Islet precursor cell (in vitro differentiated cells): Measurements from ENCODE around the gene AQP6.

Source experiments
- DNase-seq: peaks from one replicate; pipeline ENCODE4 v3.0.0-alpha.2; 2018

The AQP6 gene

DNA sequence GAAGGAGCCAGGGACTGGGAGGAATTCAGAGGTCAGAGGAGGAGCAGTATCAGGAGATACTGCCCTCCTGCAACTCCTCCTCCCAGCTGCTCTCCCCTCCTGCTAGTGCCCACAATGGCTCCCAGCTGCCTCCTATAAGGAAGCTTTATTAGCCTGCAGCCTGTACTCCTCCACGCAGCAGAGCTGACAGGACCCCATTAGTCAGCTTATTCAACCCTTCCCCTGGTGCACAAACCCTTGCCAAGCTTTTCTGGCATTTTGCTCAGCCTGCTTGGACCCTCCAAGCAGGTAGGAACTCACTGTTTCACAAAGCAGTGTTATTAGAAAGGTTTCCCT lies 29.2 kb upstream of the AQP6 start:
- DNase-seq = no peak

DNA sequence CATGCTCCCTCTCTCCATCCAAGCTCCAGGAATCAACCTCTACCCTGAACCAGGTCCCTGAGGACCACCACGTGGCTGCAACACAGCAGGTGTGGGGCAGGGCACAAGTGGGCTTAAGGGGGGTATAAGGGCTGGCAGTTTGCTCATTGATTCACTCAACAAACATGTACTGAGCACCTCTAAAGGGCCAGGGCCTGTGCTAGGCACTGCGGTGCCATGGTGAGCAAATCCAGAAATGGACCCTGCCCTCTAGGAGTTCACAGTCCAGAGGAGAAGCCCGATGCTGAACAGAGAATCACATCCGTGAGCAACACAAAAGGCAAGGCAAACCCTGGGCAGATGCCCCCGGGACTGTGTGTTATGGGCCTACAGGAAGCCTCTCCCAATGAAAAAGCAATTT lies 28.7 kb upstream of the AQP6 start:
- DNase-seq = no peak

DNA sequence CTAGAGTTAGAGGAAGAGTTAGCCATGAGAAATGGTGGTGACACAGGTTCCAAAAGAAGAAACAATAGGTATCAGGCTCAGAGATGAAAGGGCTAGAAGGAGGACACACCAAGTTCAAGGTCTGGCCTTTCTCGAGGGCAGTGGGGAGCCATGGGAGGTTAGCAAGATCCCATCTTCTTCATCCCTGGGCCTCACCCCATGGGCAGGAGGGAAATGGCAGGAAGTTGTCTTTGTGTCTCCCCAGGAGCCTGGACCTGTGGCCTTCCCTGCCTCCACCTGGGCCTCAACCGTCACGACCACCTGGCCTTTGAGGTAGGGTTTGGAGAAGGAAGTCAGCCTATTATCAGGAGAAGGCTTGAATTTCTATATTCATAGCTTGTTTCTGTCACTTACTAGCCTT lies 28.0 kb upstream of the AQP6 start:
- no peak for DNase-seq

DNA sequence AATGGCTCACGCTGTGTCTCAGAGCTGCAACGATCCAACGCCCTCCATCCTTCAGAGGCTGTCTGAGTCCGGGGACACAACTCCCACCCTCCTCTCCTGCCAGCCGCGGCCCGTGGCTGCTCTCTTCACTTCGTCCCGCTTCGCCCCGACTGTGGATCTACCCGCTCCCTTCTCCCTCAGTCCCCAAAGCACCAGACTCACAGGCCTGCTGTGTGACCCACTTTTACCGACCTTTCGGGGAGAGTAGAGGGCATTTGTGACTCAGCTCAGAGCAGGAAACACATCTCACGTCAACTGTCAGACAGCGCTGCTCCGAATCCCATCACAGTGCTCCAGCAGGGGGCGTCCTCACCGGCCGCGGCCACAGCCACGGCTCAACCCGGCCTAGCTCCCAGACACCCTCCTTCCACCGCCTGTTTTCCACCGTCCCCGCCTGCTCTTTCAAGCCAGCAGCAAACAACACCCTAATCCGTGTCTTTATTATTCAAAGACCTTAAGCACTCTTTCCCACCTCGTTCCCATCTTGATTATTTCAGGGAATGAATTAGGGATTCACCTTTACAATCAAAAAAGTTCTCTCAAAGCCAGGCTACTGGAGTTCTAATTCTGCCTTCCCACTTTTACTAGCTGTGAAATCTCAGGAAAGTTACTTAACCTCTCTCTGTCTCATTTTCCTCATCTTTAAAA lies 27.2 kb upstream of the AQP6 start:
- DNase-seq = peak; percentile 96

DNA sequence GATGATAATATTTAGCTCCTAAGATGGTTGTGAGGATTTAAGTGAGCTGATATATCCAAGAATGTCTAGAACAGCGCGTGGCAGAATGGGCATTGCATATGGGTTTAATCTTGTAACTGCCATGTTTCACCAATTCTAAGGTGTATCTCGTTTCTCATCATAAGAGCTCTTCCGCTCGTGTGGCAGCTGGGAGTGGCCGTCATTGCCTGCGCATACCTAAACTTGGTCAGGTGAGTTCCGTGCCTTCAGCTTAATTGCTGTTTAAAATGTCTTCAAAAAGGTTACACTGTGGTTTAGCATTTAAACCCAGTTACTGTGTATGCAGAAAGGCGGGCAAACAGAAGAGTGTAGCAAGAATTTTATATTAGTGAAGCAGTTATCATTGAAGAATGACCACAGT lies 26.7 kb upstream of the AQP6 start:
- no peak for DNase-seq

DNA sequence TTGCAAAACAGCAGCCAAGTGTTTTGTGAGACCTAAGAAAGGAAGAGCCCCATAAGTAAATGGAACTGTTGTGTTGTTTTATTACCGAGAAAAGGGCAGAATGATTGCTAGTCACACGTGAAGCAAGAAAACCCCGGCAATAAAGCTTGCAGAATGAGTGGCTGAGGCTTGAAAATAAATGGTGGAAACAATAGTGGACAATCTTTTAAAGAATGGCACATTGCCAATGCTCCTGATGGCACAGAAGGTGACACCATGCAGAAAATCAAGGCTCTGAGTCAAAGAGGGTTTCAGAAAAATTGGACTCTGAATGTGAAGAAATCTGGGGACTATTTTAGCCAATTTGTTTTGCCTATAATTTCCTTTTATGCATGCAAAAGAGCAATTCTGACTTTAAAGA lies 26.2 kb upstream of the AQP6 start:
- DNase-seq = no peak

DNA sequence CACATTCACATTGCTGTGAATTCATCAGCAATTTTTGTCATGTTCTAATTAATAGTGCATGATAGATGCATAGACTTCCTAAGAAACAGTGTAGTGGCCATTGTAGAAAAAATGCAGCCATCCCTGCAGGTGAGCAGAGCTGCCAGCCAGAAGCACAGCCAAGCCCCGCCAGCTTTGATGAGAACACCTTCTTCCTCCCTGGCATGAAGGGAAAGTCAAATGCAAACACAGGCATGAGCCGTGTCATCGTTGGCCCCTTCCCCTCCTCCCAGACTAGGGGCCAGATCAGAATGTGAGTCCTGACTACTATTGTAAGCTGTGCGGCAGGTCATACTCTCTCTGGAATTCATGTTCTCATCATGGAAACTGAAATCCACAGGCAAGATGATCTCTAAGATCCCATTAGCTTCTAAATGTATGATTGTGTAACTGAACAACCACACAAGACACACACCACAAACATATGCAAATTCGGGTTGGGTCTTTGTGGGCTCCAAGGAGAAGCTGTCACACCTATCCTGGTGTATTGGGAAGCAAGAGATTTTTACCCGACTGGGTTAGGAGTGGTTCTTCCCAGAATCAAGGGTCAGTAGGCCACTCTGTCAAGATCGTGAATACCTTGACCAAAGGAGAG lies 25.0 kb upstream of the AQP6 start:
- DNase-seq = no peak

DNA sequence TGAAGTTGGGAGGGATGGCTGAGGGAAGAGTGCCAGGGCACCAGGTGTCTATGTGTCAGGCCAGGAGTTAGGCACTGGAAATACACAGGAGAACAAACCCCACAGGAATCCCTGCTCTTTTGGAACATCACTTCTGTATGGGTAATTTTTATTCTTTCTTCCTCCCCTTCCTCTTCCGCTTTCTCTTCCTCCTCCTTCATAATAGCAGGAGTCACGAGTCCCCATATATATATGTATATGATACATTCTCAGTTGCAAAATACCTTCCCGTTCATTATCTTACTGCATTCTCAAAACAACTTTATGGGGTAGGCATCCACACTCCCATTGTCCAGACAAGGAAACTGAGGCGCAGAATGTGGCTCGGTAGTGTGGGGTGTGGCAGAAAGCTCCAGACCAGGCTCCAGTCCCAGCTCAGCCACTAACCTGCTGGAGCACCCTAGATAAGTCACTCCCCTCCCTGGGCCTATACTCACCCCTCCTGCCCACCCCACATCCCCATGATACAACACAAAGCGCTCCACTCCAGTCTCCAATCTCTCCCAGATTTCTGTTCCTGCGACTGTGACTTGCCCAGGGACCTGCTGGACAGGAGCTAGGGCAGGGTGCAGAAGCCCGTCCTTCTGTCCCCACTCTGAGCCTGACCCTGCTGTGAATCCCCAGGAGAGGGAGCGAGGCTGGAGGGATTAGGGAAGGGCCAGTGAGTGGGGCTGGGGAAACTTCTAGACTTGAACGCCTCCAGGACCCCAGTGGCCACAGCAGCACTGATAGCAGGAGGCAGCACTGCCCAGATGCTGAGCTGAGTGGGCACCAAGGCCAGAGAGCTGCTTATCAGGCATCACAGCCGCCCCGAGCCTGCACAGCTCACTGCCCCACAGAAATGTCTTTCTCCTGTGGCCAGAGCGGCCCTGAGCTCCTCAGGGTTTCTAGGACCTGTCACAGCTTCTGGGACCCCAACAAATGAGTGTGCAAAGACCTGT lies 23.6 kb upstream of the AQP6 start:
- no peak for DNase-seq

DNA sequence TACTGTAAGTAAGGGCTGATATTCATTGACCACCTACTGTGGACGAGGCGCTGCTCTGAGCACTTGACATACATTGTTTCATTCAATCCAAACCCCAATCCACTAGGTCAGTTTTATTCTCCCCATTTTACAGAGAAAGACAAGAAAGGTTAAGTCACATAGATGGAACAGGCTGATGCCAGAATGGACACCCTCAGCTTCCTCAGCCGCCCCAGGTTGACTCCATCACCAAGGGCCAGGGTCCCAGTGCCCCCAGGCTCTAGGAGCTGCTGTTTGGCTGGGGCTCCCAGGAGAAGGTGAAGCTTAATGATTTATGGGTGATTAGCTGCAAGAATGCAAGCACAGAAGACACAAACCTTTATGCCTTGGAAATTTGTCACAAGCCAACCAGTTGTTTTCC lies 22.9 kb upstream of the AQP6 start:
- no peak for DNase-seq

DNA sequence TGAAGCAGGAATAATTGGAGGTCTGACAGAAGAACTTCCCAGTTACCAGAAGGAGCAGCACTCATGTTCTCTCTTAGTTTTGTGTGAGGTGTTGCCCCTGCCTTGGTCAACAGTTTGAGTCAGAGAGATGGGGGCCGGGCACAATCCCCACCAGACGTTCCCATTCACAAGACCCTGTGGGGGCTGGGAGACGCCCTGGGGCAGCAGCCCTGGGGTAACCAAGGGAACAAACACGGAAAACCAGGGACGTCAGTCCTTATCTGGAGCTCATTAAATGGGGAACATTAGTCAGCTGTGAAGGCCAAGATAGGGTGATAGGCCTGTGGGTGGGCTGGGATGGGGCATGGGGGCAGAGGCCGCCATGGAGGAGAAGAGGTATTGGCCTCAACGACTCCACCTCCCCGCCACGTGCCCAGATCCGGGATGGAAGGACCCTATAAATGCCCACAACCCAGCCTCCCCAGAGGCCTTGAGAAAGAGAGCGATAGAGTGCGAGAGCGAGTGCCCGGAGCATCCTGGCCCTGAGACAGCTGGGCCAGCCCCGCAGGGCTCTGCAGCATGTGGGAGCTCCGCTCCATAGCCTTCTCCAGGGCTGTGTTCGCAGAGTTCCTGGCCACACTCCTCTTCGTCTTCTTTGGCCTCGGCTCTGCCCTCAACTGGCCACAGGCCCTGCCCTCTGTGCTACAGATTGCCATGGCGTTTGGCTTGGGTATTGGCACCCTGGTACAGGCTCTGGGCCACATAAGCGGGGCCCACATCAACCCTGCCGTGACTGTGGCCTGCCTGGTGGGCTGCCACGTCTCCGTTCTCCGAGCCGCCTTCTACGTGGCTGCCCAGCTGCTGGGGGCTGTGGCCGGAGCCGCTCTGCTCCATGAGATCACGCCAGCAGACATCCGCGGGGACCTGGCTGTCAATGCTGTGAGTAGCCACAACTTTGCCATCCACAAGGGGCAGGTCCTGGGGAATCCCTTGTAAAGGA lies 22.2 kb upstream of the AQP6 start, which contains the start of gene AQP2:
Gene AQP2, plus strand, starts transcription at position 465 of the 979 bp plus-strand sequence. Its CDS starts 94 bp downstream, at position 559.
- DNase-seq = no peak

DNA sequence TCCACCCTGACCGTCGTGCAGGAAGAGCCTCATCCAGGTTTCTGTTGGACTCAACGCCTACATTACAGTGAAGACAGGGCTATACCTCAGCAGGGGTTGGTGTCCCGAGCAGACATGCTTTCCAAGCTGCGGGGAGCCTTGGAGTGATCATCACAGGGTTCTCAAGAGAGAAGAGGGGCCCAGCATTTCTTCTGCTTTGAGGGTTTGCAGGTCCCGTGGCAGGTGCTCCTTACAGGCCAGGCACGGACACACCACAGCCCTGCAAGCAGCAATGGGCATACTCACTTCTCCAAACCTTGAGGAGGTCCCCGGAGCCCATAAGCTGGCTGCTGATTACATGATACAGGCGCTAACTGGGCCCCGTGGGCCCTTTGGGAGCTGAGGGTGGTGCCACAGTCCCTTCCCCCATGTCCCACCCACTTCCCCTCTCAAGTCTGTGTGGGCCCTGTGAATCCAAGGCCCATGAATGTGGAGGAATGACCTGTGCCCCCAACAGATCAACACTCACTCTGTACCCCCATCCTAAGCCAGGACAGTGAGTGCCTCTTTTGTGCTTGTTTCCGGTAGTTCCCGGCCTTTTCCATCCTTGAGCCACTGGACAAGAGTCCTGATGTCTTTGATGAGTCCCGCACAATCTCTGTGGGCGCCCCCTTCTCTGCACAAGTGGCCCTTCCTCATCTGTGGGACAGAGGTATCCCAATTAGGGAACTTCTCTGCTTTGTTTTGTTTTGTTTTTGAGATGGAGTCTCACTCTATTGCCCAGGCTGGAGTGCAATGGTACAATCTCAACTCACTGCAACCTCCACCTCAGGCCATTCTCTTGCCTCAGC lies 21.1 kb upstream of the AQP6 start:
- DNase-seq = no peak

DNA sequence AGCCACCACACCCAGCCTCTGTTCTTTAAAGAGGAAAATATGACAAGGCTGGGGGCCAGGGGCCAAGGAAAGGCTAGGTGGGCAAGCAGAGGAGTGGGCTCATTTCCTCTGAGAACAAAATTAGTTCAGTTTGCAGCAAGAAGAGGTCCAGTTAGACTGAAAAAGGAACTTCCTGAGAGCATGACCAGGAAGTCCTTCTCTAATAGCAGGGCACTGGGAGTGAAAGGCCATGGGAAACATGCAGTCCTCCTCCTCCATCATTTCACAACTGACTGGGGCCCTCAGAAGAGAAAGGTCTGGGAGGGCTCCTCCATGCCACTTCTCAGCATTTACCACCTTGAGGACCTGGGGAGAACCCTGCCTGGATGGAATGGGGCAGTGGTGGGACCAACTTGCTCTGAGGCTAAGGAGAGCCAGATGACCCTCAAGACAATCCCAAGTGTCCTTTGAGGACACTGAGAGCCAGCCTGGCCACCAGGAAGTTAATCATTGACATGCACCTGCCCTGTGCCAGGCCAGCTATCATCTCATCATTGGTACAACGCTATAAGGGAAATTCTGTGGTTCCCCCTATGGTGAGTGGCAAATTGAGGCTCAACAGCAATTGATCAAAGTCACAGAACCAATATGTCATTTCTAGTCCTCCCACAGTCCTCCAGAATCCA lies 20.2 kb upstream of the AQP6 start:
- DNase-seq = no peak

DNA sequence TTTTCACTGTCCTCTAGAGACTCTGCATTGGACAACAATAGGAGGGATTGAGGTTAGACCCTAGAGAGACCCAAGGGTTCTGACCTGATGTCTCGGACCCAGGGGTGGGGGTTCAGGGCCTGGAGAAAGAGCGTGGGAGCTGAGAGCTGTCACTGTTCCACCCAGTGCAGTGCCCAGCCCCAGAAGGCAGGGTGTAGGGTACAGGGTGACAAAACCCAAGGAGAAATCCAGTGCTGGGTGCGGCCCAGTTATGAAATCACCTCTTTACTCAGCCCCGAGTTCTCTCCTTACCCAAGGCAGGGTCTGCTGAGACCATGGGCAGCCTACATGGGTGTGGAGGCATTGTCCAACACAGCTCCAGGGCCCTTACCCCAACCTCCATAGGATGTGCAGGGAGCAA lies 19.6 kb upstream of the AQP6 start:
- no peak for DNase-seq

DNA sequence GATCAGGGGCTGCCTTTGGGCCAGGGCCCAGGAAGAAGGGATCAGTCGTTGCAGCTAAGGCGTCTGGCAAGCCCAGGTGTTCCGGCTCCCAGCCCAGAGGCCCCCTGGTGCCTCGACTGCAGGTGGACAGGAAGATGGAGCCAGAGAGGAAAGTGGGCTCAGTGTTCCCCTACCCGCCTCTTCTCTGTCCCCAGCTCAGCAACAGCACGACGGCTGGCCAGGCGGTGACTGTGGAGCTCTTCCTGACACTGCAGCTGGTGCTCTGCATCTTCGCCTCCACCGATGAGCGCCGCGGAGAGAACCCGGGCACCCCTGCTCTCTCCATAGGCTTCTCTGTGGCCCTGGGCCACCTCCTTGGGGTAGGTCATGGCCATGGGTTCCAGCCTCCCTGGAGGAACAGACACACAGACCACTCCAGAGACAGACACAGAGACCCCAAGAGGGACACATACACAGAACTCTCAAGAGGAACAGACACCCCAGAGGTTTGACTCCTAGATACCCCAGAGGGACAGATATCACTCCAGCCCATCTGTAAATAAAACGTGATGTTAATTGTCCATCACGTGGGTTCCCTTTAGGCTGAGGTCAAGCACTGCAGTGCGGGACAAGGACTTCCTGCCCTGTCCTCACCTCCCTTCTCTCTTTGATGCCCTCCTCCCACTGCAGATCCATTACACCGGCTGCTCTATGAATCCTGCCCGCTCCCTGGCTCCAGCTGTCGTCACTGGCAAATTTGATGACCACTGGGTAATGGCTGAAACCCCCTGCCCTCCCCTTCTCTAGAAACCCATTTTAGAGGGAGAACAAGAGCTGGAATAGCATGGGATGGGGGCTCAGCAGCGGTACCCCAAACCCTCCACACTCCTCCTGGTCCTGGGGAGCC lies 18.5 kb upstream of the AQP6 start:
- DNase-seq = no peak

DNA sequence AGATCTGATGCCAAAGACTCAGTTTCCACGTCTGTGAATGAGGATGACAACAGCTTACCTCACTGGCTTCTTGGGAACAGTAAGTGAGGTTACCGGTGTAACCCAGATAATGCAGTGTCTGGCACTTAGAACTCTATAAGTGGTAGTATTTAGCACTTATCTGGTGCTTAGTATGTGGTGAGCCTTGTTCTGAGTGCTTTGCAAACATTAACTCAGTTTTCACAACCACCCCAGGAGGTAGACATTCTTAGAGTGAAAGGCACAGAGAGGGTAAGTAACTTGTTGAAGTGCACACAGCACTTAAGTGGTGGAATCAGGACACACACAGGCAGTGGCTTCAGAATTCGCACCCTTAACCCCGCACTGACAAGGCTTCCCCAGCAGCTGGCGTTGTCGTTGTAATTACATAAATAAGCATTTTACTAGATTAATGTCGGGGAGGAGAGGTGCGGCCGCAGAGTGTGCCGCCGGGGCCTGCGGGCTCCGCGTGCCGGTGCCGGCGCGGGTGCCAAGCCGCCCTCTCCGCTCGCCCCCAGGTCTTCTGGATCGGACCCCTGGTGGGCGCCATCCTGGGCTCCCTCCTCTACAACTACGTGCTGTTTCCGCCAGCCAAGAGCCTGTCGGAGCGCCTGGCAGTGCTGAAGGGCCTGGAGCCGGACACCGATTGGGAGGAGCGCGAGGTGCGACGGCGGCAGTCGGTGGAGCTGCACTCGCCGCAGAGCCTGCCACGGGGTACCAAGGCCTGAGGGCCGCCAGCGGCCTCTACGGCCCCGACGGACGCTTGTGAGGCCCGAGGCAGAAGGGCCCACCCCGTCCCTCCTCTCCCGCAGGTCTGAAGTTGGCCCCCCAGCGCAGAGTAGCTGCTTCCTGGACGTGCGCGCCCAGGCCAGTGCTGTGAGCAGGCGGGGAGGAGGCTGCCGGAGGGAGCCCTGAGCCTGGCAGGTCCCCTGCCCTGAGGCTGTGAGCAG lies 17.6 kb upstream of the AQP6 start:
- no peak for DNase-seq

DNA sequence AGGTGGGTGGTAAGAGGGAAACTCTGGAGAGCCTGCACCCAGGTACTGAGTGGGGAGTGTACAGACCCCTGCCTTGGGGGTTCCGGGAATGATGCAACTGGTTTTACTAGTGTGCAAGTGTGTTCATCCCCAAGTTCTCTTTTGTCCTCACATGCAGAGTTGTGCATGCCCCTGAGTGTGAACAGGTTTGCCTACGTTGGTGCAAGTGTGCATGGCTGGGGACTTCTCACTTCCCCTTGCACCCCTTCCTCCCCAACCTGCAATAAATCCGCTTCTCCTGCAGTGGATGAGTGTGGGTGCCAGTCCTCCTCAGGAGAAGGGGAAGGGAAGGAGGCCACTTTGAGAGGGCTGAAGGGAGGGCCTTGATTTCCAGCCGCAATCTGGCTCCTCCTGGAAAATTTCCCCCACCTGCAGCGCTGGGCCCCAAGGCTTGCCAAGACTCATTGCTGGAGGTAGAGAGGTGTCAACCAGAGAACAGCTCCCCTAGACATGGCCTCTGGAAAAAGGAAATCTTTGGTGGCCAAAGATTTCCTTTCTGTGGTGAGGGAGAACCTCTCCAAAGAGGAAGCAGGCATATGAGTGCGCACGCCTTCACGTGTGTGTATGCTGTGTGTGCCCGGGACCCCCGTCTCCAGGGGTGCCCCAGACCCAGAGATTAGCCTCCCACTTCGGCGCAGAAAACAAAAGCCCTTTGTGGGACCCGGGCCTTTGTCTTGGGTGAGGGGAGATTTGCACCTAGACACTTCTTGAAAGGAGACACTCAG lies 16.7 kb upstream of the AQP6 start:
- DNase-seq = no peak

DNA sequence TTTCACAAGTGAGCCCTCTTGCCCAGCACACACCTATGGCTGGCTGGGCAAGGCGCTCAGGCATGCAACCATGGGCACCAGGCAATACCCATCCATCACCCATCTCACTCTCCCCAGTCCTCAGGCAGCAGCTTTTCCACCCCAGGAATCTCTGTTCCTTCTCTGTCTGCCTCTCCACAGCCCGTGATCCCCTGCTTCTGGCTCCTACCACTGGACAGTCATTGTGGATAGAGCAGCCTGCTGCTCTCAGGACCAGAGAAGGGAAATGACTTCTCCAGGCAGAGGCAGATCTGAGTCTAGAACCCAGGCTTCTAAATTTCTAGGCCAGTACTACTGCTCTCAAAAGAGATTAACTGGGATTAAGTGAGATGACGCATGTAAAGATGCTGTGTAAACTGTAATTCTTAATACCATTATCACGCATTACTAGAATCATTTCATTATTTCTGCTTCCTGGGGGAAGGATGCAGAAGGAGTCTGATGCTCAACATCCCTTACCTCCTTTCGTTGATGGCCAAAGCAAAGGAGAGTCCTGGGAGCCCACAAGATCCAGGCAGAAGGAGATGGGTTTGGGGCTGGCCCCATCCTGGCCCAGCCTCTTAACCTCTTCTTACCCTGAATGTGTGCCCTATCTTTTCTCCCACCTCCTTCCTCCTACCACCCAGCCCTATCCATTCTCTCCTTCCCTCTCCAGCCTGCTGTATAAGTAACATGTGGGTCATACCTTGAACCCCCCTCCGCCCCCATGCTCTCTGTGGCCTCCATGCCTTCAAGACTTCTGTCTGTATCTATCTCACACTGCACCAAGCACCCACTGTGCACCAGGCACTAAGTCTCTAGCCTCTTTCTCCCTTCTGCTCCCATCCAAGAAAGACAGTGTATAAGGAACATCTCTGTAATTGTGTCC lies 15.8 kb upstream of the AQP6 start:
- no peak for DNase-seq
